GM12878 (cell line): ENCODE measurements around the gene AHCYL2. TPM values are rescaled to one million over a fixed set of nuclear protein-coding genes. Genes with fewer than 3 reads are reported as not detected.

Experiments used
- BRCA1 ChIP-seq: IDR thresholded peaks from 2 replicates; pipeline ENCODE4 v1.6.1; 2011; ENCODE audit warnings: low read depth, low read length, improper control_type of control experiment
- ETV6 ChIP-seq, 2 experiments: fragments of 450-650 bp in 1 of 2; IDR thresholded peaks in 1 of 2; conservative IDR thresholded peaks in 1 of 2; 2 replicates each; pipeline ENCODE4 v1.6.1; 2014; ENCODE audit warnings: antibody characterized with exemption in 1 of 2, borderline replicate concordance in 1 of 2, low read depth in 1 of 2, mild to moderate bottlenecking in 1 of 2, moderate library complexity in 1 of 2
- IKZF2 ChIP-seq, 2 experiments: fragments of 450-650 bp; IDR thresholded peaks; 2 replicates each; pipeline ENCODE4 v1.6.1; 2017; ENCODE audit warnings: mild to moderate bottlenecking in 2 of 2, moderate library complexity in 2 of 2
- JUND ChIP-seq: IDR thresholded peaks from 2 replicates; pipeline ENCODE4 v1.6.1; 2012; ENCODE audit warnings: low read depth, mild to moderate bottlenecking, low read length, improper control_type of control experiment, moderate library complexity
- KLF5 ChIP-seq: fragments of 450-650 bp; IDR thresholded peaks from 2 replicates; pipeline ENCODE4 v1.6.1; 2014; ENCODE audit warnings: mild to moderate bottlenecking; ENCODE audit not compliant: partially characterized antibody
- POLR2AphosphoS2 ChIP-seq: IDR thresholded peaks from 2 replicates; pipeline ENCODE4 v1.6.1; 2011; ENCODE audit warnings: low read depth, mild to moderate bottlenecking, low read length, improper control_type of control experiment, moderate library complexity
- POLR2AphosphoS5 ChIP-seq: IDR thresholded peaks from 2 replicates; pipeline ENCODE4 v1.6.1; 2011; ENCODE audit warnings: mild to moderate bottlenecking, low read length, inconsistent platforms
- RELB ChIP-seq: fragments of 450-650 bp; IDR thresholded peaks from 2 replicates; pipeline ENCODE4 v1.6.1; 2017; ENCODE audit warnings: low read depth, mild to moderate bottlenecking, moderate library complexity
- RUNX3 ChIP-seq: IDR thresholded peaks from 2 replicates; pipeline ENCODE4 v1.6.1; 2012; ENCODE audit warnings: low read length, inconsistent platforms
- SKIL ChIP-seq: fragments of 450-650 bp; IDR thresholded peaks from 2 replicates; pipeline ENCODE4 v1.6.1; 2017; ENCODE audit warnings: mild to moderate bottlenecking, low read depth, inconsistent platforms; ENCODE audit not compliant: poor library complexity, severe bottlenecking
- SP1 ChIP-seq: IDR thresholded peaks from one replicate; pipeline ENCODE4 v1.6.1; 2011; ENCODE audit warnings: low read depth, low read length
- USF1 ChIP-seq: IDR thresholded peaks from 2 replicates; pipeline ENCODE4 v1.6.1; 2011; ENCODE audit warnings: borderline replicate concordance, low read depth, mild to moderate bottlenecking, moderate library complexity, mixed read lengths, low read length; ENCODE audit not compliant: insufficient read depth; ENCODE audit errors: extremely low read length
- ZBTB40 ChIP-seq: fragments of 450-650 bp; IDR thresholded peaks from 2 replicates; pipeline ENCODE4 v1.6.1; 2016; ENCODE audit warnings: mild to moderate bottlenecking, moderate library complexity, borderline replicate concordance
- ZNF207 ChIP-seq: fragments of 450-650 bp; IDR thresholded peaks from 2 replicates; pipeline ENCODE4 v1.6.1; 2014; ENCODE audit warnings: antibody characterized with exemption, mild to moderate bottlenecking, borderline replicate concordance
- ZNF384 ChIP-seq: IDR thresholded peaks from 2 replicates; pipeline ENCODE4 v1.6.1; 2012; ENCODE audit warnings: low read depth, mild to moderate bottlenecking, low read length, improper control_type of control experiment, borderline replicate concordance
- polyA plus RNA-seq, 11 experiments: library from polyadenylated mRNA; depleted of rRNA in 4 of 11; unstranded in 6 of 11; stranded (reverse) in 5 of 11; fragments of >200 nt; fragmentation: Nextera tagmentation in 4 of 11; fragmentation: Illumina TruSeq in 1 of 11; extraction: Ambion mirVana in 4 of 11; extraction: Trizol in 1 of 11; gene quantifications; 1 replicate in 1 of 11; 2 replicates in 10 of 11; pipeline versions ENCODE4 v1.2.1 to v1.2.3, GENCODE V29; 2011 to 2016; ENCODE audit warnings: inconsistent platforms in 2 of 11, missing spikeins in 2 of 11, low read depth in 1 of 11
- total RNA-seq, 4 experiments: library from RNA; depleted of rRNA in 3 of 4; stranded (reverse); fragments of >200 nt in 3 of 4; fragmentation: Illumina TruSeq in 1 of 4; extraction: Trizol in 1 of 4; gene quantifications; 2 replicates each; pipeline versions ENCODE4 v1.2.1 to v1.2.3, GENCODE V29; 2013 to 2021
- TF ChIP-seq, protein P1 (sequence below): IDR thresholded peaks from 2 replicates; pipeline ENCODE4 v1.6.1; 2012; ENCODE audit warnings: low read length, inconsistent platforms
- TF ChIP-seq, protein P2 (sequence below), 3 experiments: IDR thresholded peaks in 2 of 3; conservative IDR thresholded peaks in 1 of 3; 2 replicates each; pipeline ENCODE4 v1.5.1; 2011; ENCODE audit warnings: low read depth in 3 of 3, low read length in 3 of 3, mild to moderate bottlenecking in 3 of 3, control low read depth in 2 of 3, moderate library complexity in 2 of 3, inconsistent platforms in 1 of 3, mixed read lengths in 1 of 3; ENCODE audit not compliant: control insufficient read depth in 2 of 3, insufficient read depth in 1 of 3; ENCODE audit errors: extremely low read depth in 1 of 3

AHCYL2 gene
- total and polyA plus RNA-seq, 10 of the 15 experiments (the other 5 are each of a cell fraction or from before 2014, with no cell fraction given) = 1.7 to 29.1 (median 5.4) TPM

DNA sequence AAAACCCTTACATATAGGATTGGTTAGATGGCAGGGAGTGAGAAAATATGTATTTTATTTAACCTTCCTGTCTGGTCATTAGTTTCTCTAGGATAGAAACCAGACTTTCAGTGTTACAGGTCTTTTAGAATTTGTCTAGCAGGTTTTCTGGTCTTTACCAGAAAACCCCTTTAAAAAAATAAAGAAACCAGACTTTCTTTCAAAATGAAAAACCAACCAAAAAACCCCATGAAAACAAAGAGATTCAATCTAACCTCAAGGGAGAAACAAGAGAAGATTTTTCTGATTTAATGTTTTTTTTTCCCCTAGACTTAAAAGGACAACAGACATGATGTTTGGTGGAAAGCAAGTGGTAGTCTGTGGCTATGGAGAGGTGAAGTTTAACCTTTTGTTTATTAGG is 180.7 kb downstream of the AHCYL2 start (continued):
- no peak for TF ChIP-seq ZBTB40
- TF ChIP-seq BRCA1 = no peak
- no peak for TF ChIP-seq POLR2AphosphoS5
- no peak for TF ChIP-seq POLR2AphosphoS2
- no peak for TF ChIP-seq USF1
- no peak for TF ChIP-seq ZNF207
- TF ChIP-seq RELB = peak; percentile 88
- no peak for TF ChIP-seq ETV6 (conservative IDR thresholded peaks at IDR 0.05 in 1 of 2, IDR thresholded peaks at IDR 0.05 in 1 of 2; ENCODE audit: borderline replicate concordance in 1 of 2, low read depth in 1 of 2)
- TF ChIP-seq ZNF384 = peak; percentile 67; the same call in 1 of the 2 replicates
- TF ChIP-seq, protein P1, sequence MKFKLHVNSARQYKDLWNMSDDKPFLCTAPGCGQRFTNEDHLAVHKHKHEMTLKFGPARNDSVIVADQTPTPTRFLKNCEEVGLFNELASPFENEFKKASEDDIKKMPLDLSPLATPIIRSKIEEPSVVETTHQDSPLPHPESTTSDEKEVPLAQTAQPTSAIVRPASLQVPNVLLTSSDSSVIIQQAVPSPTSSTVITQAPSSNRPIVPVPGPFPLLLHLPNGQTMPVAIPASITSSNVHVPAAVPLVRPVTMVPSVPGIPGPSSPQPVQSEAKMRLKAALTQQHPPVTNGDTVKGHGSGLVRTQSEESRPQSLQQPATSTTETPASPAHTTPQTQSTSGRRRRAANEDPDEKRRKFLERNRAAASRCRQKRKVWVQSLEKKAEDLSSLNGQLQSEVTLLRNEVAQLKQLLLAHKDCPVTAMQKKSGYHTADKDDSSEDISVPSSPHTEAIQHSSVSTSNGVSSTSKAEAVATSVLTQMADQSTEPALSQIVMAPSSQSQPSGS = no peak
- TF ChIP-seq JUND = no peak
- TF ChIP-seq, protein P2, sequence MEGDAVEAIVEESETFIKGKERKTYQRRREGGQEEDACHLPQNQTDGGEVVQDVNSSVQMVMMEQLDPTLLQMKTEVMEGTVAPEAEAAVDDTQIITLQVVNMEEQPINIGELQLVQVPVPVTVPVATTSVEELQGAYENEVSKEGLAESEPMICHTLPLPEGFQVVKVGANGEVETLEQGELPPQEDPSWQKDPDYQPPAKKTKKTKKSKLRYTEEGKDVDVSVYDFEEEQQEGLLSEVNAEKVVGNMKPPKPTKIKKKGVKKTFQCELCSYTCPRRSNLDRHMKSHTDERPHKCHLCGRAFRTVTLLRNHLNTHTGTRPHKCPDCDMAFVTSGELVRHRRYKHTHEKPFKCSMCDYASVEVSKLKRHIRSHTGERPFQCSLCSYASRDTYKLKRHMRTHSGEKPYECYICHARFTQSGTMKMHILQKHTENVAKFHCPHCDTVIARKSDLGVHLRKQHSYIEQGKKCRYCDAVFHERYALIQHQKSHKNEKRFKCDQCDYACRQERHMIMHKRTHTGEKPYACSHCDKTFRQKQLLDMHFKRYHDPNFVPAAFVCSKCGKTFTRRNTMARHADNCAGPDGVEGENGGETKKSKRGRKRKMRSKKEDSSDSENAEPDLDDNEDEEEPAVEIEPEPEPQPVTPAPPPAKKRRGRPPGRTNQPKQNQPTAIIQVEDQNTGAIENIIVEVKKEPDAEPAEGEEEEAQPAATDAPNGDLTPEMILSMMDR (IDR thresholded peaks at IDR 0.05 in 2 of 3, conservative IDR thresholded peaks at IDR 0.05 in 1 of 3; ENCODE audit: control insufficient read depth in 2 of 3, extremely low read depth in 1 of 3, insufficient read depth in 1 of 3, low read depth in 3 of 3, low read length in 3 of 3) = no peak
- peak; percentile 76 for TF ChIP-seq RUNX3
- no peak for TF ChIP-seq SP1
- TF ChIP-seq SKIL = peak; percentile 100
- TF ChIP-seq IKZF2 (IDR thresholded peaks at IDR 0.05) = peak in 1 of 2 experiments; percentile 47; a peak in 3 of 4 replicates
- TF ChIP-seq KLF5 = no peak
